OCI-LY3 (cell line): ENCODE measurements around the gene ULBP1.
"Not testable (repeated sequence)": the region's sequence is repeated elsewhere in the genome, so short reads cannot be mapped to it uniquely, and the experiment has no call there.

Experiments used
- H2AFZ ChIP-seq: fragments of 200-600, 300-600 bp; shearing (Covaris generic); 2 replicates; pipeline ENCODE4 v1.6.0; 2014; ENCODE audit warnings: antibody characterized with exemption, low read depth, low read length
- H3K27ac ChIP-seq: fragments of 200-600, 300-600 bp; sonication (generic); 2 replicates; pipeline ENCODE4 v1.5.1; 2014; ENCODE audit warnings: mild to moderate bottlenecking, low read length, moderate library complexity, mixed read lengths
- H3K27me3 ChIP-seq: fragments of 200-600, 300-600 bp; sonication (generic); 2 replicates; pipeline ENCODE4 v1.6.1; 2014; ENCODE audit warnings: low read depth, low read length, mixed read lengths
- H3K36me3 ChIP-seq: fragments of 200-600, 300-600 bp; sonication (generic); replicated peaks from 2 replicates; pipeline ENCODE3; 2014; ENCODE audit warnings: low read depth, low read length, mixed read lengths
- H3K4me1 ChIP-seq: fragments of 300-600, 200-600 bp; sonication (generic); 2 replicates; pipeline ENCODE4 v1.6.1; 2014; ENCODE audit warnings: low read length, mixed read lengths
- H3K4me2 ChIP-seq: fragments of 200-600, 300-600 bp; sonication (generic); 2 replicates; pipeline ENCODE4 v1.6.1; 2014; ENCODE audit warnings: low read length, mixed read lengths
- H3K4me3 ChIP-seq: fragments of 300-600, 200-600 bp; sonication (generic); 2 replicates; pipeline ENCODE4 v1.5.1; 2014; ENCODE audit warnings: antibody characterized with exemption, mild to moderate bottlenecking, low read length, moderate library complexity
- H3K79me2 ChIP-seq: fragments of 300-600, 200-600 bp; shearing (Covaris generic); 2 replicates; pipeline ENCODE4 v1.6.1; 2014; ENCODE audit warnings: mild to moderate bottlenecking, low read length, mixed read lengths
- H3K9ac ChIP-seq: fragments of 300-600, 200-600 bp; shearing (Covaris generic); 2 replicates; pipeline ENCODE4 v1.6.0; 2014; ENCODE audit warnings: mild to moderate bottlenecking, low read length, moderate library complexity
- H3K9me3 ChIP-seq: fragments of 200-600, 300-600 bp; shearing (Covaris generic); 2 replicates; pipeline ENCODE4 v1.6.1; 2014; ENCODE audit warnings: low read length, mixed read lengths; ENCODE audit not compliant: insufficient read depth
- H4K20me1 ChIP-seq: fragments of 200-600, 300-600 bp; sonication (generic); 2 replicates; pipeline ENCODE4 v1.6.1; 2016; ENCODE audit warnings: low read length, mixed read lengths; ENCODE audit not compliant: insufficient read depth
- CTCF ChIP-seq: fragments of 200-600, 300-600 bp; sonication (generic); IDR thresholded peaks from 2 replicates; pipeline ENCODE4 v1.5.1; 2014; ENCODE audit warnings: antibody characterized with exemption, low read length, low read depth
- EZH2phosphoT487 ChIP-seq: fragments of 200-600 bp; shearing (Covaris generic); IDR thresholded peaks from 2 replicates; pipeline ENCODE4 v1.6.1; 2018; ENCODE audit warnings: antibody characterized with exemption, mixed run types, low read depth

ULBP1 gene

GRCh38 chr6:149935246-149935645 is 28.5 kb upstream of the ULBP1 start:
- Histone ChIP-seq H3K36me3 (no peaks in the 10 kb centered on the region), H3K27ac (no peak overlapping the region), H3K4me2 (no peak overlapping the region), H2AFZ (no peak overlapping the region), H4K20me1 (no peaks in the 10 kb centered on the region), H3K9ac (no peak overlapping the region), H3K4me1 (peaks cover 19% of the 10 kb centered on the region), H3K4me3 (no peak overlapping the region), H3K27me3 (peaks cover 52% of the 10 kb centered on the region), H3K9me3 (no peaks in the 10 kb centered on the region), H3K79me2 (no peaks in the 10 kb centered on the region)
- TF ChIP-seq CTCF (no peak), EZH2phosphoT487 (no peak)

GRCh38 chr6:149935668-149936067 is 28.1 kb upstream of the ULBP1 start:
- H3K27ac ChIP-seq, result no peak overlapping the region

GRCh38 chr6:149936743-149937142 is 27.0 kb upstream of the ULBP1 start:
- Histone ChIP-seq H3K4me1 (peaks cover 19% of the 10 kb centered on the region), H3K4me3 (no peak overlapping the region), H3K9ac (no peak overlapping the region), H3K27me3 (peaks cover 48% of the 10 kb centered on the region), H3K4me2 (no peak overlapping the region), H4K20me1 (no peaks in the 10 kb centered on the region), H2AFZ (no peak overlapping the region), H3K27ac (no peak overlapping the region), H3K79me2 (no peaks in the 10 kb centered on the region), H3K9me3 (no peaks in the 10 kb centered on the region), H3K36me3 (no peaks in the 10 kb centered on the region)
- TF ChIP-seq EZH2phosphoT487 (no peak), CTCF (no peak)

More at GRCh38 chr6:149935668-149936067, 28.1 kb upstream of the ULBP1 start:
- Histone ChIP-seq H3K79me2 (no peaks in the 10 kb centered on the region), H3K4me3 (no peak overlapping the region), H3K4me1 (peaks cover 19% of the 10 kb centered on the region), H3K27me3 (peaks cover 54% of the 10 kb centered on the region), H3K4me2 (no peak overlapping the region), H3K9me3 (no peaks in the 10 kb centered on the region), H4K20me1 (no peaks in the 10 kb centered on the region), H2AFZ (no peak overlapping the region), H3K36me3 (no peaks in the 10 kb centered on the region), H3K9ac (no peak overlapping the region)
- TF ChIP-seq CTCF (no peak), EZH2phosphoT487 (no peak)

- not testable (repeated sequence) for H3K27ac ChIP-seq, H3K36me3 ChIP-seq, H3K9me3 ChIP-seq, H3K79me2 ChIP-seq, H4K20me1 ChIP-seq
- H2AFZ ChIP-seq, result peak overlapping the region; percentile 45; the same call in 1 of the 2 replicates
- peak overlapping the region; percentile 63 for H3K9ac ChIP-seq
- peaks cover 53% of the 10 kb centered on the region for H3K27me3 ChIP-seq
- H3K4me3 ChIP-seq, result peak overlapping the region; percentile 91
- peak overlapping the region; percentile 94 for H3K4me2 ChIP-seq
- peaks cover 19% of the 10 kb centered on the region for H3K4me1 ChIP-seq
Measured at GRCh38 chr6:149938013-149938570, 25.7 kb upstream of the ULBP1 start.
